Measurements from ENCODE around the gene MED23. TPM values are rescaled to one million over a fixed set of nuclear protein-coding genes. Genes with fewer than 3 reads are reported as not detected.

The MED23 gene
- total and polyA plus RNA-seq, 2 experiments from 2014 or later = 8.6 to 23.6 TPM

Small RNAs within 50 kb of the gene (small RNA-seq; reads per million reads assigned to genes)
- gene RNU4-18P (ENCODE audit: low replicate concordance) = not detected

Other genes starting within 250 kb of the MED23 start
- not detected in 2 replicates for gene ARG1, start 55.0 kb downstream of the MED23 start, total RNA-seq (2014; rRNA removed; shearing (Covaris generic))
- 0.18 and 0.42 TPM in 2 replicates for gene ARG1, start 55.0 kb downstream of the MED23 start, polyA plus RNA-seq (2016; fragmentation: Nextera tagmentation; extraction: Ambion mirVana)
- gene ENPP3, start 9.1 kb upstream of the MED23 start, total RNA-seq (2014; rRNA removed; shearing (Covaris generic)) = not detected in 2 replicates
- gene ENPP3, start 9.1 kb upstream of the MED23 start, polyA plus RNA-seq (2016; fragmentation: Nextera tagmentation; extraction: Ambion mirVana) = not detected in 2 replicates
- gene OR2A4, start 73.2 kb upstream of the MED23 start, total RNA-seq (2014; rRNA removed; shearing (Covaris generic)) = not detected in 2 replicates
- gene OR2A4, start 73.2 kb upstream of the MED23 start, polyA plus RNA-seq (2016; fragmentation: Nextera tagmentation; extraction: Ambion mirVana) = not detected in 2 replicates
- 0.10 TPM in 1 of 2 replicates, not detected in the other for gene CTAGE9, start 82.8 kb upstream of the MED23 start, total RNA-seq (2014; rRNA removed; shearing (Covaris generic))
- gene CTAGE9, start 82.8 kb upstream of the MED23 start, polyA plus RNA-seq (2016; fragmentation: Nextera tagmentation; extraction: Ambion mirVana) = 0.13 TPM in 1 of 2 replicates, not detected in the other
- 42.6 and 46.9 TPM in 2 replicates for gene ENPP1, start 179.8 kb upstream of the MED23 start, total RNA-seq (2014; rRNA removed; shearing (Covaris generic))
- 14.5 and 17.3 TPM in 2 replicates for gene ENPP1, start 179.8 kb upstream of the MED23 start, polyA plus RNA-seq (2016; fragmentation: Nextera tagmentation; extraction: Ambion mirVana)